ENCODE data around the gene SERPINA5. TPM values are rescaled to one million over a fixed set of nuclear protein-coding genes. Genes with fewer than 3 reads are reported as not detected.
"Not testable (repeated sequence)": the region's sequence is repeated elsewhere in the genome, so short reads cannot be mapped to it uniquely, and the experiment has no call there.

The SERPINA5 gene
- total RNA-seq, 1 experiment from 2014 or later, result 1.5 TPM

GRCh38 chr14:94636744-94637412 is 55.7 kb downstream of the SERPINA5 start (continued):
- no peak for TF ChIP-seq AFF4 (CRISPR knock-in tag; IDR thresholded peaks at IDR 0.05; ENCODE audit: borderline replicate concordance)

GRCh38 chr14:94637814-94638213 is 56.6 kb downstream of the SERPINA5 start:
- H3K36me3 Mint-ChIP-seq; H3K4me3 Mint-ChIP-seq; H3K4me1 Mint-ChIP-seq; H3K9me3 Mint-ChIP-seq; H3K27ac Mint-ChIP-seq; H3K27me3 Mint-ChIP-seq (ENCODE audit: low read depth); ATAC-seq; POLR2A ChIA-PET; DNase-seq (ENCODE audit: low spot score): not testable (repeated sequence)
- CTCF ChIA-PET, result interaction anchor here (0.5 kb wide), 1 partner anchor 650 kb away, joined by 3 read pairs; no protein-coding TSS in a partner anchor

DNA sequence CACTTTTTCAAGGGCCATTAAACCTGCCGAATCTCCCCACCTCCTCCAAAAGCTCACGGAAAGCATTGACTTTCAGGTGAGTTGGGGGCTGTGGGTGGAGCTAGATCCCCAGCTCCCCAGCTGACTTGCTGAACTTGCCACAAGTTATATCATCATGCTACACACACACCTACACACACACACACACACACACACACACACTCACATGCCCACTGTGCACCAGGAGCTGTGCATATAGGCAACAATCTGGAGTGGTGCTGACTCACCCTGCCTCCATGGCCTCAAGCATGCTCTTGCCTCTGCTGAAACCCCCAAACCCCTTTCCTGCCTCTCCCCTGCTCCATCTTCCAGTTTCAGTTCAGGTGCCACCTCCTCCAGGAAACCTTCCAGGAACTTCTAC is 57.1 kb downstream of the SERPINA5 start:
- no peak overlapping the region for H3K4me3 Mint-ChIP-seq
- H3K9me3 Mint-ChIP-seq, result peaks cover 4% of the 10 kb centered on the region; the same call in 1 of the 2 replicates
- DNase-seq (ENCODE audit: low spot score) (no peak), ATAC-seq (no peak)
- ChIA-PET POLR2A (interaction anchor here (1.0 kb wide), 1 partner anchor 13 kb away, joined by 3 read pairs; no protein-coding TSS in a partner anchor), CTCF (interaction anchor here (0.7 to 0.9 kb wide), 2 partner anchors 39 to 89 kb away, joined by 3 read pairs; no protein-coding TSS in a partner anchor)
- TF ChIP-seq, protein P1, sequence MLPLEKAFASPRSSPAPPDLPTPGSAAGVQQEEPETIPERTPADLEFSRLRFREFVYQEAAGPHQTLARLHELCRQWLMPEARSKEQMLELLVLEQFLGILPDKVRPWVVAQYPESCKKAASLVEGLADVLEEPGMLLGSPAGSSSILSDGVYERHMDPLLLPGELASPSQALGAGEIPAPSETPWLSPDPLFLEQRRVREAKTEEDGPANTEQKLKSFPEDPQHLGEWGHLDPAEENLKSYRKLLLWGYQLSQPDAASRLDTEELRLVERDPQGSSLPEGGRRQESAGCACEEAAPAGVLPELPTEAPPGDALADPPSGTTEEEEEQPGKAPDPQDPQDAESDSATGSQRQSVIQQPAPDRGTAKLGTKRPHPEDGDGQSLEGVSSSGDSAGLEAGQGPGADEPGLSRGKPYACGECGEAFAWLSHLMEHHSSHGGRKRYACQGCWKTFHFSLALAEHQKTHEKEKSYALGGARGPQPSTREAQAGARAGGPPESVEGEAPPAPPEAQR (CRISPR knock-in tag; IDR thresholded peaks at IDR 0.05), result no peak
- no peak for TF ChIP-seq CBFB (CRISPR knock-in tag; IDR thresholded peaks at IDR 0.05; ENCODE audit: low read depth)
- no peak for TF ChIP-seq E2F4 (CRISPR knock-in tag; IDR thresholded peaks at IDR 0.05; ENCODE audit: borderline replicate concordance, low read depth)
- TF ChIP-seq PRRX2 (CRISPR knock-in tag; IDR thresholded peaks at IDR 0.05), result no peak
- TF ChIP-seq, protein P2, sequence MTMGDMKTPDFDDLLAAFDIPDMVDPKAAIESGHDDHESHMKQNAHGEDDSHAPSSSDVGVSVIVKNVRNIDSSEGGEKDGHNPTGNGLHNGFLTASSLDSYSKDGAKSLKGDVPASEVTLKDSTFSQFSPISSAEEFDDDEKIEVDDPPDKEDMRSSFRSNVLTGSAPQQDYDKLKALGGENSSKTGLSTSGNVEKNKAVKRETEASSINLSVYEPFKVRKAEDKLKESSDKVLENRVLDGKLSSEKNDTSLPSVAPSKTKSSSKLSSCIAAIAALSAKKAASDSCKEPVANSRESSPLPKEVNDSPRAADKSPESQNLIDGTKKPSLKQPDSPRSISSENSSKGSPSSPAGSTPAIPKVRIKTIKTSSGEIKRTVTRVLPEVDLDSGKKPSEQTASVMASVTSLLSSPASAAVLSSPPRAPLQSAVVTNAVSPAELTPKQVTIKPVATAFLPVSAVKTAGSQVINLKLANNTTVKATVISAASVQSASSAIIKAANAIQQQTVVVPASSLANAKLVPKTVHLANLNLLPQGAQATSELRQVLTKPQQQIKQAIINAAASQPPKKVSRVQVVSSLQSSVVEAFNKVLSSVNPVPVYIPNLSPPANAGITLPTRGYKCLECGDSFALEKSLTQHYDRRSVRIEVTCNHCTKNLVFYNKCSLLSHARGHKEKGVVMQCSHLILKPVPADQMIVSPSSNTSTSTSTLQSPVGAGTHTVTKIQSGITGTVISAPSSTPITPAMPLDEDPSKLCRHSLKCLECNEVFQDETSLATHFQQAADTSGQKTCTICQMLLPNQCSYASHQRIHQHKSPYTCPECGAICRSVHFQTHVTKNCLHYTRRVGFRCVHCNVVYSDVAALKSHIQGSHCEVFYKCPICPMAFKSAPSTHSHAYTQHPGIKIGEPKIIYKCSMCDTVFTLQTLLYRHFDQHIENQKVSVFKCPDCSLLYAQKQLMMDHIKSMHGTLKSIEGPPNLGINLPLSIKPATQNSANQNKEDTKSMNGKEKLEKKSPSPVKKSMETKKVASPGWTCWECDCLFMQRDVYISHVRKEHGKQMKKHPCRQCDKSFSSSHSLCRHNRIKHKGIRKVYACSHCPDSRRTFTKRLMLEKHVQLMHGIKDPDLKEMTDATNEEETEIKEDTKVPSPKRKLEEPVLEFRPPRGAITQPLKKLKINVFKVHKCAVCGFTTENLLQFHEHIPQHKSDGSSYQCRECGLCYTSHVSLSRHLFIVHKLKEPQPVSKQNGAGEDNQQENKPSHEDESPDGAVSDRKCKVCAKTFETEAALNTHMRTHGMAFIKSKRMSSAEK (CRISPR knock-in tag; IDR thresholded peaks at IDR 0.05; ENCODE audit: borderline replicate concordance), result no peak
- no peak for TF ChIP-seq AFF4 (CRISPR knock-in tag; IDR thresholded peaks at IDR 0.05; ENCODE audit: borderline replicate concordance)
- no peaks in the 10 kb centered on the region; the same call in none of the 2 replicates for H3K27me3 Mint-ChIP-seq (ENCODE audit: low read depth)
- no peaks in the 10 kb centered on the region for H3K36me3 Mint-ChIP-seq
- no peaks in the 10 kb centered on the region for H3K4me1 Mint-ChIP-seq
- H3K27ac Mint-ChIP-seq, result no peak overlapping the region

Measured in WTC11 (cell line).